K562 (cell line): ENCODE results near the gene JADE2.

Experiments
- HCFC1 ChIP-seq: IDR thresholded peaks from 2 replicates; pipeline ENCODE4 v1.6.1; 2012; ENCODE audit warnings: low read depth, low read length, improper control_type of control experiment
- POLR2AphosphoS5 ChIP-seq: IDR thresholded peaks from 2 replicates; pipeline ENCODE4 v1.6.1; 2011; ENCODE audit warnings: mild to moderate bottlenecking, low read depth, low read length, moderate library complexity; ENCODE audit not compliant: control insufficient read depth, insufficient read depth
- SP2 ChIP-seq: IDR thresholded peaks from 2 replicates; pipeline ENCODE4 v1.6.1; 2011; ENCODE audit warnings: mild to moderate bottlenecking, low read depth, low read length, moderate library complexity; ENCODE audit not compliant: poor library complexity, severe bottlenecking; ENCODE audit errors: extremely low read depth
- WHSC1 ChIP-seq: IDR thresholded peaks from one replicate; pipeline ENCODE4 v1.6.1; 2012; ENCODE audit warnings: low read length, control low read depth, inconsistent platforms
- TF ChIP-seq, protein P1 (sequence below), 3 experiments: fragments of 200-800 bp in 1 of 3; fragments of 250-450 bp in 1 of 3; fragments of 450-650 bp in 1 of 3; sonication (Bioruptor Pico) in 1 of 3; sonication (Bioruptor generic) in 1 of 3; formaldehyde crosslinking in 1 of 3; IDR thresholded peaks; 2 replicates each; pipeline versions ENCODE4 v1.6.1 to v1.8.0; 2016 to 2022; ENCODE audit warnings: mild to moderate bottlenecking in 2 of 3, missing genetic modification characterization in 2 of 3, missing compliant biosample characterization in 1 of 3, moderate library complexity in 1 of 3

DNA sequence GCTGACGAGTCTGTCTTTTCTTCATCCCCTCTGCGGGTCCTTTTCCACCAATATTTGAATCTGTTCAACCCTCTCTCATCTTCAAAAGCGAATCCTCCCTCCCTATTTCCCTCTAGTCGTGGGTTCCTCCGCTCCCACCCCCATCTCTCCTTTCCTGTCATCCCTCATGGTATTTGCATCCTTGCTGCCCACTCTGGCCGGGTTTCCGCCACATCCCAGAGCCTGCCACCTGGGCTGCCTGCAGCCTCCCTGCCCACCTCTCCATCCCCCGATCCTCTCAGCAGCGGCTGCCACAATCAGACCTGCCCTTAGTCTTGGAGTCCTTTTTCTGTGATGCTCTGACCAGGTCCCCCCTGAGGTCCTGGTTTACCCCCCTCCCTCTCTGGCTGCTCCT, 44.9 kb downstream of the JADE2 start:
- no peak for TF ChIP-seq POLR2AphosphoS5
- TF ChIP-seq, protein P1, sequence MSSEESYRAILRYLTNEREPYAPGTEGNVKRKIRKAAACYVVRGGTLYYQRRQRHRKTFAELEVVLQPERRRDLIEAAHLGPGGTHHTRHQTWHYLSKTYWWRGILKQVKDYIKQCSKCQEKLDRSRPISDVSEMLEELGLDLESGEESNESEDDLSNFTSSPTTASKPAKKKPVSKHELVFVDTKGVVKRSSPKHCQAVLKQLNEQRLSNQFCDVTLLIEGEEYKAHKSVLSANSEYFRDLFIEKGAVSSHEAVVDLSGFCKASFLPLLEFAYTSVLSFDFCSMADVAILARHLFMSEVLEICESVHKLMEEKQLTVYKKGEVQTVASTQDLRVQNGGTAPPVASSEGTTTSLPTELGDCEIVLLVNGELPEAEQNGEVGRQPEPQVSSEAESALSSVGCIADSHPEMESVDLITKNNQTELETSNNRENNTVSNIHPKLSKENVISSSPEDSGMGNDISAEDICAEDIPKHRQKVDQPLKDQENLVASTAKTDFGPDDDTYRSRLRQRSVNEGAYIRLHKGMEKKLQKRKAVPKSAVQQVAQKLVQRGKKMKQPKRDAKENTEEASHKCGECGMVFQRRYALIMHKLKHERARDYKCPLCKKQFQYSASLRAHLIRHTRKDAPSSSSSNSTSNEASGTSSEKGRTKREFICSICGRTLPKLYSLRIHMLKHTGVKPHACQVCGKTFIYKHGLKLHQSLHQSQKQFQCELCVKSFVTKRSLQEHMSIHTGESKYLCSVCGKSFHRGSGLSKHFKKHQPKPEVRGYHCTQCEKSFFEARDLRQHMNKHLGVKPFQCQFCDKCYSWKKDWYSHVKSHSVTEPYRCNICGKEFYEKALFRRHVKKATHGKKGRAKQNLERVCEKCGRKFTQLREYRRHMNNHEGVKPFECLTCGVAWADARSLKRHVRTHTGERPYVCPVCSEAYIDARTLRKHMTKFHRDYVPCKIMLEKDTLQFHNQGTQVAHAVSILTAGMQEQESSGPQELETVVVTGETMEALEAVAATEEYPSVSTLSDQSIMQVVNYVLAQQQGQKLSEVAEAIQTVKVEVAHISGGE (CRISPR knock-in tag; IDR thresholded peaks at IDR 0.05) = no peak
- TF ChIP-seq WHSC1 = no peak
- no peak for TF ChIP-seq SP2
- no peak for TF ChIP-seq HCFC1
